ENCODE data around the gene LRRC15.

LRRC15 gene

GRCh38 chr3:194395778-194396538 lies 26.4 kb upstream of the LRRC15 start:
- H2BK15ac ChIP-seq (ENCODE audit: low read length), result no peak overlapping the region
- H3K4me3 ChIP-seq (ENCODE audit: low read length in 2 of 2), result peak overlapping the region; percentile 16 to 33
- H3K4me1 ChIP-seq (ENCODE audit: control insufficient read depth in 2 of 2, insufficient read depth in 1 of 2, low read depth in 1 of 2, low read length in 2 of 2), result peaks cover 5 to 17% of the 10 kb centered on the region in 2 donors
- H2AK5ac ChIP-seq (ENCODE audit: low read depth, low read length), result no peak overlapping the region
- H3K9ac ChIP-seq (ENCODE audit: low read depth, low read length, poor library complexity), result peak overlapping the region; percentile 38
- no CpG with 5 or more reads among the region's 26 CpGs for WGBS, 2 donors (ENCODE audit: extremely low coverage in 2 of 2, insufficient read length in 2 of 2, insufficient replicate concordance in 1 of 2)
- H3K23ac ChIP-seq (ENCODE audit: low read depth, low read length, poor library complexity), result no peak overlapping the region
- peaks cover 0 to 22% (median 2%) of the 10 kb centered on the region in 3 experiments for H3K27me3 ChIP-seq (ENCODE audit: control insufficient read depth in 3 of 3, insufficient read depth in 3 of 3, low read depth in 1 of 3, low read length in 3 of 3)
- no peak overlapping the region for H3K4ac ChIP-seq (ENCODE audit: low read length)
- no peak overlapping the region for H3K27ac ChIP-seq (replicated peaks; ENCODE audit: low read length)
- no peak overlapping the region for H3K4me2 ChIP-seq (ENCODE audit: insufficient read depth, low read length, poor library complexity, severe bottlenecking)
- no peak overlapping the region for H2BK12ac ChIP-seq (ENCODE audit: low read length)
- H3K36me3 ChIP-seq (replicated peaks in 1 of 2; ENCODE audit: control insufficient read depth in 2 of 2, insufficient read depth in 2 of 2, low read length in 2 of 2), result no peaks in the 10 kb centered on the region
- H3K18ac ChIP-seq (ENCODE audit: low read length), result no peak overlapping the region
- no peak overlapping the region for H2BK5ac ChIP-seq (ENCODE audit: low read length)
- no peak overlapping the region for H2BK120ac ChIP-seq (ENCODE audit: low read depth, low read length)
- no peak overlapping the region for H3K14ac ChIP-seq (ENCODE audit: low read length)
- no peak overlapping the region for H4K8ac ChIP-seq (ENCODE audit: low read depth, low read length)
- H3K79me1 ChIP-seq (ENCODE audit: low read depth, low read length), result no peaks in the 10 kb centered on the region
- peak overlapping the region; percentile 88 for H2AFZ ChIP-seq (ENCODE audit: low read length)
- H3K9me3 ChIP-seq (replicated peaks in 1 of 2; ENCODE audit: control insufficient read depth in 2 of 2, insufficient read depth in 1 of 2, low read depth in 1 of 2, low read length in 2 of 2), result peaks cover 3 to 6% of the 10 kb centered on the region in 2 donors
- DNase-seq (ENCODE audit: low spot score), result no peak
- H4K91ac ChIP-seq (ENCODE audit: low read depth, low read length, poor library complexity), result no peak overlapping the region

DNA sequence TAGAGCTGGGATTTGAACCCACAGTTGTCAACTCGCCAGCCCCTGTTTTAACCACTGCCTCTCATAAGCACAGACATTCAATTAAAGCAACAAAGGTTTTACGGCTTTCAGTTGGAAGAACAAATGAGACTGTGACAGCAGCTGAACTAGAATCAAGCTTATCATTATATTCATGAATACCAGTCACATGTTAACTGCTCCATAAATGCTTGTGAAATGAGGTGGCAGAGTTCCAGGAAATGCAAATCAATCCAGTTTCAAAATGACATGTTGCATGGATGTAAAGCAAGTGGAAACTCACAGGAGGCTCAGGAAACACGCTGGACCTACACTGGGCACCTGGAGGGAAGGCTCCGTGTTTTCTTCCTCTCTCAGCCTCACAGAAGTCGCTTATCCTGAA lies 25.7 kb upstream of the LRRC15 start:
- no CpG with 5 or more reads among the region's 5 CpGs for WGBS, 2 donors (ENCODE audit: extremely low coverage in 2 of 2, insufficient read length in 2 of 2, insufficient replicate concordance in 1 of 2)
- no peak for DNase-seq (ENCODE audit: low spot score)
- peaks cover 0 to 22% (median 2%) of the 10 kb centered on the region in 3 experiments for H3K27me3 ChIP-seq (ENCODE audit: control insufficient read depth in 3 of 3, insufficient read depth in 3 of 3, low read depth in 1 of 3, low read length in 3 of 3)

GRCh38 chr3:194392576-194392975 lies 23.0 kb upstream of the LRRC15 start:
- no peak overlapping the region for H4K91ac ChIP-seq (ENCODE audit: low read depth, low read length, poor library complexity)
- H3K18ac ChIP-seq (ENCODE audit: low read length), result no peak overlapping the region
- no peak overlapping the region for H3K4me3 ChIP-seq (ENCODE audit: low read length in 2 of 2)
- no CpG with 5 or more reads among the region's 7 CpGs for WGBS, 2 donors (ENCODE audit: extremely low coverage in 2 of 2, insufficient read length in 2 of 2, insufficient replicate concordance in 1 of 2)
- no peak for DNase-seq (ENCODE audit: low spot score)
- no peak overlapping the region for H3K4ac ChIP-seq (ENCODE audit: low read length)
- H2BK5ac ChIP-seq (ENCODE audit: low read length), result no peak overlapping the region
- H2BK12ac ChIP-seq (ENCODE audit: low read length), result no peak overlapping the region
- no peak overlapping the region for H3K23ac ChIP-seq (ENCODE audit: low read depth, low read length, poor library complexity)
- H3K9me3 ChIP-seq (replicated peaks in 1 of 2; ENCODE audit: control insufficient read depth in 2 of 2, insufficient read depth in 1 of 2, low read depth in 1 of 2, low read length in 2 of 2), result peaks cover 3 to 5% of the 10 kb centered on the region in 2 donors
- no peak overlapping the region for H2BK15ac ChIP-seq (ENCODE audit: low read length)
- no peak overlapping the region for H3K27ac ChIP-seq (replicated peaks; ENCODE audit: low read length)
- H2AK5ac ChIP-seq (ENCODE audit: low read depth, low read length), result no peak overlapping the region
- H3K4me2 ChIP-seq (ENCODE audit: insufficient read depth, low read length, poor library complexity, severe bottlenecking), result no peak overlapping the region
- no peaks in the 10 kb centered on the region for H3K36me3 ChIP-seq (replicated peaks in 1 of 2; ENCODE audit: control insufficient read depth in 2 of 2, insufficient read depth in 2 of 2, low read length in 2 of 2)
- H3K14ac ChIP-seq (ENCODE audit: low read length), result peak overlapping the region; percentile 17
- no peak overlapping the region for H4K8ac ChIP-seq (ENCODE audit: low read depth, low read length)
- no peak overlapping the region for H2AFZ ChIP-seq (ENCODE audit: low read length)
- no peak overlapping the region for H2BK120ac ChIP-seq (ENCODE audit: low read depth, low read length)
- no peak overlapping the region for H3K9ac ChIP-seq (ENCODE audit: low read depth, low read length, poor library complexity)
- H3K4me1 ChIP-seq (ENCODE audit: control insufficient read depth in 2 of 2, insufficient read depth in 1 of 2, low read depth in 1 of 2, low read length in 2 of 2), result peaks cover 5 to 17% of the 10 kb centered on the region in 2 donors
- peaks cover 0 to 11% (median 2%) of the 10 kb centered on the region in 3 experiments for H3K27me3 ChIP-seq (ENCODE audit: control insufficient read depth in 3 of 3, insufficient read depth in 3 of 3, low read depth in 1 of 3, low read length in 3 of 3)
- H3K79me1 ChIP-seq (ENCODE audit: low read depth, low read length), result no peaks in the 10 kb centered on the region

More for the DNA sequence above, 25.7 kb upstream of the LRRC15 start:
- H3K4me3 ChIP-seq (ENCODE audit: low read length in 2 of 2), result no peak overlapping the region
- no peaks in the 10 kb centered on the region for H3K36me3 ChIP-seq (replicated peaks in 1 of 2; ENCODE audit: control insufficient read depth in 2 of 2, insufficient read depth in 2 of 2, low read length in 2 of 2)
- no peak overlapping the region for H3K14ac ChIP-seq (ENCODE audit: low read length)
- no peak overlapping the region for H3K27ac ChIP-seq (replicated peaks; ENCODE audit: low read length)
- H3K79me1 ChIP-seq (ENCODE audit: low read depth, low read length), result no peaks in the 10 kb centered on the region
- no peak overlapping the region for H2BK5ac ChIP-seq (ENCODE audit: low read length)
- H3K18ac ChIP-seq (ENCODE audit: low read length), result no peak overlapping the region
- H3K4ac ChIP-seq (ENCODE audit: low read length), result no peak overlapping the region
- H3K9ac ChIP-seq (ENCODE audit: low read depth, low read length, poor library complexity), result no peak overlapping the region
- H3K9me3 ChIP-seq (replicated peaks in 1 of 2; ENCODE audit: control insufficient read depth in 2 of 2, insufficient read depth in 1 of 2, low read depth in 1 of 2, low read length in 2 of 2), result peaks cover 3 to 6% of the 10 kb centered on the region in 2 donors
- no peak overlapping the region for H4K8ac ChIP-seq (ENCODE audit: low read depth, low read length)
- peak overlapping the region; percentile 88 for H2AFZ ChIP-seq (ENCODE audit: low read length)
- H3K4me1 ChIP-seq (ENCODE audit: control insufficient read depth in 2 of 2, insufficient read depth in 1 of 2, low read depth in 1 of 2, low read length in 2 of 2), result peaks cover 5 to 17% of the 10 kb centered on the region in 2 donors
- H2AK5ac ChIP-seq (ENCODE audit: low read depth, low read length), result no peak overlapping the region
- no peak overlapping the region for H4K91ac ChIP-seq (ENCODE audit: low read depth, low read length, poor library complexity)
- H2BK15ac ChIP-seq (ENCODE audit: low read length), result no peak overlapping the region
- no peak overlapping the region for H2BK120ac ChIP-seq (ENCODE audit: low read depth, low read length)
- H2BK12ac ChIP-seq (ENCODE audit: low read length), result no peak overlapping the region
- no peak overlapping the region for H3K23ac ChIP-seq (ENCODE audit: low read depth, low read length, poor library complexity)
- no peak overlapping the region for H3K4me2 ChIP-seq (ENCODE audit: insufficient read depth, low read length, poor library complexity, severe bottlenecking)

DNA sequence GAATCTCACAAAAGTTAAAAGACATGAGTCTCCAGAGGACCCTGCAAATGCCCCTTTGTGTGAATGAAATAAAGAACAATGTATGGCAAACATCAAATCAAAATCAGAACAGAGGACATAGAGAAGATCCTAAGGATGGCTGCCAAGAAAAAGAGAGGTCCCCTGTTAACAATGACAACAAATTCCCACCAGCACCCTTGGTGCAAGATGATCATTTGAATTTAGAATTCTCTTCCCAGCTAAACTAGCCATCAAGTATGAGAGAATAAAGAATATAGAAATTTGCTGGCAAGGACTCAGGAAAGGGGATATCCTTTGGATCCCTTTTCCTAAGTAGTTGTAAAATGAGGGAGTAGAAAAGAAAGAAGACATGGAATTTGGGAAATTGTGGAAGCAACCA lies 21.3 kb upstream of the LRRC15 start:
- Histone ChIP-seq H3K18ac (ENCODE audit: low read length) (no peak overlapping the region), H2BK12ac (ENCODE audit: low read length) (no peak overlapping the region), H2BK120ac (ENCODE audit: low read depth, low read length) (no peak overlapping the region), H3K9ac (ENCODE audit: low read depth, low read length, poor library complexity) (no peak overlapping the region), H2BK15ac (ENCODE audit: low read length) (no peak overlapping the region), H2AFZ (ENCODE audit: low read length) (no peak overlapping the region), H3K27me3 (ENCODE audit: control insufficient read depth in 3 of 3, insufficient read depth in 3 of 3, low read depth in 1 of 3, low read length in 3 of 3) (no peaks in the 10 kb centered on the region), H2BK5ac (ENCODE audit: low read length) (no peak overlapping the region), H3K23ac (ENCODE audit: low read depth, low read length, poor library complexity) (no peak overlapping the region), H4K8ac (ENCODE audit: low read depth, low read length) (no peak overlapping the region), H3K4me3 (ENCODE audit: low read length in 2 of 2) (no peak overlapping the region), H3K9me3 (replicated peaks in 1 of 2; ENCODE audit: control insufficient read depth in 2 of 2, insufficient read depth in 1 of 2, low read depth in 1 of 2, low read length in 2 of 2) (peaks cover 0 to 2% of the 10 kb centered on the region in 2 donors), H3K4me1 (ENCODE audit: control insufficient read depth in 2 of 2, insufficient read depth in 1 of 2, low read depth in 1 of 2, low read length in 2 of 2) (peaks cover 3 to 12% of the 10 kb centered on the region in 2 donors), H3K14ac (ENCODE audit: low read length) (no peak overlapping the region), H3K36me3 (replicated peaks in 1 of 2; ENCODE audit: control insufficient read depth in 2 of 2, insufficient read depth in 2 of 2, low read length in 2 of 2) (no peaks in the 10 kb centered on the region), H3K79me1 (ENCODE audit: low read depth, low read length) (no peaks in the 10 kb centered on the region), H4K91ac (ENCODE audit: low read depth, low read length, poor library complexity) (no peak overlapping the region), H3K4ac (ENCODE audit: low read length) (no peak overlapping the region), H3K27ac (replicated peaks; ENCODE audit: low read length) (no peak overlapping the region), H3K4me2 (ENCODE audit: insufficient read depth, low read length, poor library complexity, severe bottlenecking) (no peak overlapping the region), H2AK5ac (ENCODE audit: low read depth, low read length) (no peak overlapping the region)
- no peak for DNase-seq (ENCODE audit: low spot score)
